SK-N-SH (cell line): ENCODE data around the gene PRIM1.

ENCODE experiments used
- POLR2AphosphoS5 ChIP-seq: IDR thresholded peaks from 2 replicates; pipeline ENCODE4 v1.6.1; 2012; ENCODE audit warnings: low read depth, low read length
- SMC3 ChIP-seq: IDR thresholded peaks from 2 replicates; pipeline ENCODE4 v1.6.1; 2012; ENCODE audit warnings: low read depth, low read length, improper control_type of control experiment
- TEAD4 ChIP-seq: IDR thresholded peaks from 2 replicates; pipeline ENCODE4 v1.4.0; 2012; ENCODE audit warnings: mild to moderate bottlenecking, borderline replicate concordance; ENCODE audit not compliant: insufficient read depth
- TF ChIP-seq, protein P1 (sequence below): IDR thresholded peaks from 2 replicates; pipeline ENCODE4 v1.6.1; 2012; ENCODE audit warnings: mild to moderate bottlenecking, low read depth, low read length, moderate library complexity
- TF ChIP-seq, protein P2 (sequence below): fragments of 150-350 bp; IDR thresholded peaks from 2 replicates; pipeline ENCODE4 v1.6.1; 2016; ENCODE audit warnings: mild to moderate bottlenecking, low read depth, low read length
- TF ChIP-seq, protein P3 (sequence below): fragments of 200-600 bp; sonication (generic); IDR thresholded peaks from 2 replicates; pipeline ENCODE4 v1.6.1; 2017; ENCODE audit warnings: antibody characterized with exemption, mild to moderate bottlenecking, moderate library complexity

DNA sequence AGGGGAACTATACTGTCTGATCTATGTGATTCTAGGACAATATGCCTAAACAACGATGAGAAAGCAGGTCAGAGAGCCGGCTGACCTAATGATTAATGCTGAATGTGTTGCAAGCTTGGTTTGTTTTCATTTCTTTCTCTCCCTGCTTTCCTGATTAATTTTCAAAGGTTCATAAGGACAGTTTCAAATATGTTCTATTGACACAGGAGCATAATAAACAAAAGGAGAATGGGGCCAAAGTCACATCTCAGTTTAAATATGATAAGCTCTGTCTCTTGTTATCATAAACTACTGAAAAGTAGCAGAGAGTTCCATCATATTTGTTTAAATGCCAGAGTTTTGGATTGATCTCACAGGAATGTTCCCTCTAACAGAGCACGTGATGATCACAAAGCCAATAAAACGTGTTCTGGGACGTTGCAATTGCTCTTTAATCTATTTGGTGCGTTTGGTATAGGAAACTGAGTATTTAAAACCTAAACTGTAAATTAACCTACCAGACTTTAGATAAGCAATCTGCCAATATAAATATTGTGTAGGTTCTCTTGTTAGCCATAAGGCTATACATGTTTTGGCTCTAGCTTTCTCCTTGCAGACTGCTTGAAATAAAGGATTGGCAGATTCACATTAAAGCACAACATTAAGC is 7.3 kb upstream of the PRIM1 start:
- TF ChIP-seq, protein P1, sequence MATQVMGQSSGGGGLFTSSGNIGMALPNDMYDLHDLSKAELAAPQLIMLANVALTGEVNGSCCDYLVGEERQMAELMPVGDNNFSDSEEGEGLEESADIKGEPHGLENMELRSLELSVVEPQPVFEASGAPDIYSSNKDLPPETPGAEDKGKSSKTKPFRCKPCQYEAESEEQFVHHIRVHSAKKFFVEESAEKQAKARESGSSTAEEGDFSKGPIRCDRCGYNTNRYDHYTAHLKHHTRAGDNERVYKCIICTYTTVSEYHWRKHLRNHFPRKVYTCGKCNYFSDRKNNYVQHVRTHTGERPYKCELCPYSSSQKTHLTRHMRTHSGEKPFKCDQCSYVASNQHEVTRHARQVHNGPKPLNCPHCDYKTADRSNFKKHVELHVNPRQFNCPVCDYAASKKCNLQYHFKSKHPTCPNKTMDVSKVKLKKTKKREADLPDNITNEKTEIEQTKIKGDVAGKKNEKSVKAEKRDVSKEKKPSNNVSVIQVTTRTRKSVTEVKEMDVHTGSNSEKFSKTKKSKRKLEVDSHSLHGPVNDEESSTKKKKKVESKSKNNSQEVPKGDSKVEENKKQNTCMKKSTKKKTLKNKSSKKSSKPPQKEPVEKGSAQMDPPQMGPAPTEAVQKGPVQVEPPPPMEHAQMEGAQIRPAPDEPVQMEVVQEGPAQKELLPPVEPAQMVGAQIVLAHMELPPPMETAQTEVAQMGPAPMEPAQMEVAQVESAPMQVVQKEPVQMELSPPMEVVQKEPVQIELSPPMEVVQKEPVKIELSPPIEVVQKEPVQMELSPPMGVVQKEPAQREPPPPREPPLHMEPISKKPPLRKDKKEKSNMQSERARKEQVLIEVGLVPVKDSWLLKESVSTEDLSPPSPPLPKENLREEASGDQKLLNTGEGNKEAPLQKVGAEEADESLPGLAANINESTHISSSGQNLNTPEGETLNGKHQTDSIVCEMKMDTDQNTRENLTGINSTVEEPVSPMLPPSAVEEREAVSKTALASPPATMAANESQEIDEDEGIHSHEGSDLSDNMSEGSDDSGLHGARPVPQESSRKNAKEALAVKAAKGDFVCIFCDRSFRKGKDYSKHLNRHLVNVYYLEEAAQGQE = no peak
- TF ChIP-seq POLR2AphosphoS5 (no peak), SMC3 (no peak), TEAD4 (no peak)
- TF ChIP-seq, protein P2, sequence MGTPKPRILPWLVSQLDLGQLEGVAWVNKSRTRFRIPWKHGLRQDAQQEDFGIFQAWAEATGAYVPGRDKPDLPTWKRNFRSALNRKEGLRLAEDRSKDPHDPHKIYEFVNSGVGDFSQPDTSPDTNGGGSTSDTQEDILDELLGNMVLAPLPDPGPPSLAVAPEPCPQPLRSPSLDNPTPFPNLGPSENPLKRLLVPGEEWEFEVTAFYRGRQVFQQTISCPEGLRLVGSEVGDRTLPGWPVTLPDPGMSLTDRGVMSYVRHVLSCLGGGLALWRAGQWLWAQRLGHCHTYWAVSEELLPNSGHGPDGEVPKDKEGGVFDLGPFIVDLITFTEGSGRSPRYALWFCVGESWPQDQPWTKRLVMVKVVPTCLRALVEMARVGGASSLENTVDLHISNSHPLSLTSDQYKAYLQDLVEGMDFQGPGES = no peak
- TF ChIP-seq, protein P3, sequence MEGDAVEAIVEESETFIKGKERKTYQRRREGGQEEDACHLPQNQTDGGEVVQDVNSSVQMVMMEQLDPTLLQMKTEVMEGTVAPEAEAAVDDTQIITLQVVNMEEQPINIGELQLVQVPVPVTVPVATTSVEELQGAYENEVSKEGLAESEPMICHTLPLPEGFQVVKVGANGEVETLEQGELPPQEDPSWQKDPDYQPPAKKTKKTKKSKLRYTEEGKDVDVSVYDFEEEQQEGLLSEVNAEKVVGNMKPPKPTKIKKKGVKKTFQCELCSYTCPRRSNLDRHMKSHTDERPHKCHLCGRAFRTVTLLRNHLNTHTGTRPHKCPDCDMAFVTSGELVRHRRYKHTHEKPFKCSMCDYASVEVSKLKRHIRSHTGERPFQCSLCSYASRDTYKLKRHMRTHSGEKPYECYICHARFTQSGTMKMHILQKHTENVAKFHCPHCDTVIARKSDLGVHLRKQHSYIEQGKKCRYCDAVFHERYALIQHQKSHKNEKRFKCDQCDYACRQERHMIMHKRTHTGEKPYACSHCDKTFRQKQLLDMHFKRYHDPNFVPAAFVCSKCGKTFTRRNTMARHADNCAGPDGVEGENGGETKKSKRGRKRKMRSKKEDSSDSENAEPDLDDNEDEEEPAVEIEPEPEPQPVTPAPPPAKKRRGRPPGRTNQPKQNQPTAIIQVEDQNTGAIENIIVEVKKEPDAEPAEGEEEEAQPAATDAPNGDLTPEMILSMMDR = no peak
